GM18868 (cell line): ENCODE results near the gene USP14.
"Not testable (repeated sequence)": the region's sequence is repeated elsewhere in the genome, so short reads cannot be mapped to it uniquely, and the experiment has no call there.

ENCODE experiments used
- ATAC-seq: cut with Tn5 transposase; IDR thresholded peaks from one replicate; pipeline ENCODE4 v1.9.1; 2021; ENCODE audit warnings: mild to moderate bottlenecking, moderate library complexity; ENCODE audit not compliant: unreplicated experiment

The USP14 gene

GRCh38 chr18:158128-159036, at the start of gene USP14:
Gene USP14 (plus strand): TSS chr18:158557. CDS start chr18:158699, 142 bp downstream.
- ATAC-seq = peak; percentile 94

- not testable (repeated sequence) for ATAC-seq
Measured at GRCh38 chr18:108665-109063, 49.7 kb upstream of the USP14 start.

GRCh38 chr18:109130-109921, 49.0 kb upstream of the USP14 start:
- ATAC-seq = not testable (repeated sequence)

- ATAC-seq = not testable (repeated sequence)
Measured at GRCh38 chr18:109922-110261, 48.5 kb upstream of the USP14 start.

- ATAC-seq = not testable (repeated sequence)
Measured at GRCh38 chr18:110351-111201, 47.8 kb upstream of the USP14 start.

- ATAC-seq = no peak
Measured at GRCh38 chr18:111306-112014, 46.9 kb upstream of the USP14 start.

- ATAC-seq = not testable (repeated sequence)
Measured at GRCh38 chr18:112015-112733, 46.2 kb upstream of the USP14 start.

- ATAC-seq = not testable (repeated sequence)
Measured at GRCh38 chr18:120539-121260, 37.7 kb upstream of the USP14 start.

GRCh38 chr18:135045-135444, 23.3 kb upstream of the USP14 start:
- ATAC-seq = no peak

GRCh38 chr18:136433-136832, 21.9 kb upstream of the USP14 start:
- ATAC-seq = no peak

GRCh38 chr18:137327-137726, 21.0 kb upstream of the USP14 start:
- no peak for ATAC-seq

GRCh38 chr18:140670-141266, 17.6 kb upstream of the USP14 start:
- no peak for ATAC-seq

- not testable (repeated sequence) for ATAC-seq
Measured at GRCh38 chr18:142624-143296, 15.6 kb upstream of the USP14 start.

GRCh38 chr18:148841-149240, 9.5 kb upstream of the USP14 start:
- no peak for ATAC-seq

- ATAC-seq = no peak
Measured at GRCh38 chr18:154151-154550, 4.2 kb upstream of the USP14 start.

- ATAC-seq = no peak
Measured at GRCh38 chr18:155688-156087, 2.7 kb upstream of the USP14 start.

GRCh38 chr18:156514-157230, 1.7 kb upstream of the USP14 start:
- no peak for ATAC-seq
